IMR-90 (cell line): ENCODE data around the gene SMAD4. TPM values are rescaled to one million over a fixed set of nuclear protein-coding genes. Genes with fewer than 3 reads are reported as not detected.
"Not testable (repeated sequence)": the region's sequence is repeated elsewhere in the genome, so short reads cannot be mapped to it uniquely, and the experiment has no call there.

ENCODE experiments used
- ATAC-seq: fragments of 200-7000 bp; cut with Tn5 transposase; 2 replicates; pipeline ENCODE4 v1.9.1; 2020; ENCODE audit warnings: low read depth, mild to moderate bottlenecking, moderate library complexity
- BruUV-seq: library from RNA; stranded (reverse); fragments of 400-500 nt; replicated peaks from 2 replicates; lab custom pipeline; 2021; lab: Mats Ljungman, UMichigan
- CTCF ChIA-PET: fragments of 300-600 bp; formaldehyde crosslinking; extraction: SDS; loops from one replicate; lab custom pipeline; 2021; ENCODE audit warnings: antibody characterized with exemption; lab: Yijun Ruan, JAX
- POLR2A ChIA-PET: fragments of 300-600 bp; sonication (Branson Sonifier 250); formaldehyde crosslinking; loops from one replicate; lab custom pipeline; 2022; ENCODE audit warnings: antibody characterized with exemption; ENCODE audit not compliant: unreplicated experiment; lab: Charles Lee
- DNase-seq: peaks from one replicate; pipeline ENCODE4 v3.0.0; 2013
- H2AFZ ChIP-seq: replicated peaks from 2 replicates; pipeline ENCODE3; 2013; ENCODE audit warnings: low read length, mild to moderate bottlenecking; ENCODE audit not compliant: poor library complexity
- H2AK5ac ChIP-seq: 2 replicates; pipeline ENCODE4 v1.6.1; 2013; ENCODE audit warnings: low read depth, low read length, inconsistent platforms
- H2AK9ac ChIP-seq: replicated peaks from 2 replicates; pipeline ENCODE3; 2013; ENCODE audit warnings: mild to moderate bottlenecking, low read depth, low read length, moderate library complexity; ENCODE audit not compliant: poor library complexity
- H2BK120ac ChIP-seq: 2 replicates; pipeline ENCODE4 v1.6.1; 2013; ENCODE audit warnings: low read depth, low read length, inconsistent platforms
- H2BK15ac ChIP-seq: 3 replicates; pipeline ENCODE4 v1.6.1; 2013; ENCODE audit warnings: low read depth, low read length, inconsistent platforms
- H2BK20ac ChIP-seq: 2 replicates; pipeline ENCODE4 v1.6.1; 2013; ENCODE audit warnings: low read depth, mild to moderate bottlenecking, inconsistent platforms, low read length, moderate library complexity
- H2BK5ac ChIP-seq: 2 replicates; pipeline ENCODE4 v1.6.1; 2013; ENCODE audit warnings: mild to moderate bottlenecking, low read depth, low read length, inconsistent platforms; ENCODE audit not compliant: poor library complexity, severe bottlenecking
- H3K14ac ChIP-seq: replicated peaks from 2 replicates; pipeline ENCODE4 v1.6.1; 2013; ENCODE audit warnings: low read depth, low read length, inconsistent platforms
- H3K18ac ChIP-seq: 2 replicates; pipeline ENCODE4 v1.6.1; 2013; ENCODE audit warnings: low read depth, low read length, control low read depth
- H3K23ac ChIP-seq: 2 replicates; pipeline ENCODE4 v1.6.1; 2013; ENCODE audit warnings: low read depth, low read length, inconsistent platforms
- H3K27ac ChIP-seq: 2 replicates; pipeline ENCODE4 v1.5.1; 2013; ENCODE audit warnings: mild to moderate bottlenecking, control low read depth, low read length; ENCODE audit not compliant: insufficient read depth
- H3K27me3 ChIP-seq: 2 replicates; pipeline ENCODE4 v1.6.1; 2013; ENCODE audit warnings: low read length; ENCODE audit not compliant: control insufficient read depth, insufficient read depth
- H3K36me3 ChIP-seq: 2 replicates; pipeline ENCODE4 v1.6.1; 2013; ENCODE audit warnings: low read length, mixed read lengths; ENCODE audit not compliant: control insufficient read depth, insufficient read depth
- H3K4ac ChIP-seq: 2 replicates; pipeline ENCODE4 v1.6.1; 2013; ENCODE audit warnings: low read depth, low read length, inconsistent platforms
- H3K4me1 ChIP-seq: 2 replicates; pipeline ENCODE4 v1.6.1; 2013; ENCODE audit warnings: low read length, mixed read lengths; ENCODE audit not compliant: control insufficient read depth, insufficient read depth
- H3K4me2 ChIP-seq: 2 replicates; pipeline ENCODE4 v1.6.1; 2013; ENCODE audit warnings: low read depth, mild to moderate bottlenecking, control low read depth, low read length, moderate library complexity
- H3K4me3 ChIP-seq: 2 replicates; pipeline ENCODE4 v1.5.1; 2013; ENCODE audit warnings: low read depth, mild to moderate bottlenecking, control low read depth, low read length, moderate library complexity; ENCODE audit not compliant: insufficient read depth
- H3K56ac ChIP-seq: 2 replicates; pipeline ENCODE4 v1.6.1; 2013; ENCODE audit warnings: low read length, inconsistent platforms; ENCODE audit not compliant: insufficient read depth; ENCODE audit errors: extremely low read depth
- H3K79me1 ChIP-seq, 2 experiments: 2 replicates each; pipeline ENCODE4 v1.6.1; 2013; ENCODE audit warnings: low read length in 2 of 2, inconsistent platforms in 1 of 2, low read depth in 1 of 2
- H3K9ac ChIP-seq: 2 replicates; pipeline ENCODE4 v1.6.1; 2013; ENCODE audit warnings: low read depth, low read length, control low read depth
- H3K9me1 ChIP-seq: 2 replicates; pipeline ENCODE4 v1.6.1; 2013; ENCODE audit warnings: low read length, inconsistent platforms; ENCODE audit not compliant: insufficient read depth
- H3K9me3 ChIP-seq: 2 replicates; pipeline ENCODE4 v1.6.1; 2013; ENCODE audit warnings: low read length; ENCODE audit not compliant: control insufficient read depth, insufficient read depth
- H4K20me1 ChIP-seq: 2 replicates; pipeline ENCODE4 v1.6.1; 2013; ENCODE audit warnings: low read length, inconsistent platforms; ENCODE audit not compliant: insufficient read depth
- H4K5ac ChIP-seq: 2 replicates; pipeline ENCODE4 v1.6.1; 2013; ENCODE audit warnings: mild to moderate bottlenecking, low read depth, low read length, control low read depth
- H4K8ac ChIP-seq, 2 experiments: 2 replicates each; pipeline ENCODE4 v1.6.1; 2013; ENCODE audit warnings: low read depth in 2 of 2, low read length in 2 of 2, control low read depth in 1 of 2, inconsistent platforms in 1 of 2
- H4K91ac ChIP-seq: 2 replicates; pipeline ENCODE4 v1.6.1; 2013; ENCODE audit warnings: low read depth, low read length, inconsistent platforms; ENCODE audit not compliant: insufficient read depth
- WGBS, 2 experiments: methylation state at CpG; one replicate each; pipeline versions ENCODE4 v1.1.5 to v1.1.7; 2013; ENCODE audit warnings: missing lambda C conversion rate in 2 of 2; ENCODE audit not compliant: insufficient read length in 1 of 2; ENCODE audit errors: extremely low coverage in 2 of 2; 5-methylcytosine and 5-hydroxymethylcytosine counted together
- dilution Hi-C: fragments of 300-500 bp; cut with HindIII; formaldehyde crosslinking; loops from one replicate; pipeline ENCODE4 v1.14.3; 2018; ENCODE audit warnings: low sequenced_read_pairs; ENCODE audit not compliant: unreplicated experiment
- in situ Hi-C: fragments of 300-500 bp; cut with MboI; formaldehyde crosslinking; loops from 3 replicates; pipeline ENCODE4 v1.14.3; 2019; ENCODE audit warnings: low sequenced_read_pairs, inconsistent platforms, mixed read lengths
- intact Hi-C: fragments of 100-400 bp; cut with micrococcal nuclease; formaldehyde crosslinking; loops from 2 replicates; pipeline ENCODE4 v1.10.0; 2022
- polyA plus RNA-seq, 3 experiments: library from polyadenylated mRNA; depleted of rRNA; stranded (reverse); fragments of >200 nt; gene quantifications; 2 replicates each; pipeline ENCODE4 v1.2.3, GENCODE V29; 2012; ENCODE audit warnings: low replicate concordance in 1 of 3
- total RNA-seq: library from RNA; depleted of rRNA; stranded (reverse); fragments of >200 nt; gene quantifications from 2 replicates; pipeline ENCODE4 v1.2.3, GENCODE V29; 2012

SMAD4 gene
- total and polyA plus RNA-seq, 2 of the 4 experiments (the other 2 are of a cell fraction) = 57.6 to 145 TPM

DNA sequence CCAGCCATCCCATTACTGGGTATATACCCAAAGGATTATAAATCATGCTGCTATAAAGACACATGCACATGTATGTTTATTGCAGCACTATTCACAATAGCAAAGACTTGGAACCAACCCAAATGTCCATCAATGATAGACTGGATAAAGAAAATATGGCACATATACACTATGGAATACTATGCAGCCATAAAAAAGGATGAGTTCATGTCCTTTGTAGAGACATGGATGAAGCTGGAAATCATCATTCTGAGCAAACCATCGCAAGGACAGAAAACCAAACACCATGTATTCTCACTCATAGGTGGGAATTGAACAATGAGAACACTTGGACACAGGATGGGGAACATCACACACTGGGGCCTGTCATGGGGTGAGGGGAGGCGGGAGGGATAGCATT lies 26.8 kb upstream of the SMAD4 start:
- in situ Hi-C loops, H2AK9ac ChIP-seq, H3K79me1 ChIP-seq, H2AFZ ChIP-seq, H4K5ac ChIP-seq, H3K14ac ChIP-seq, H3K9ac ChIP-seq, H3K27ac ChIP-seq, H2BK120ac ChIP-seq, DNase-seq, H3K4me1 ChIP-seq, H4K91ac ChIP-seq, H3K4me2 ChIP-seq, POLR2A ChIA-PET, H3K9me1 ChIP-seq, H3K23ac ChIP-seq, H2BK15ac ChIP-seq, intact Hi-C loops, H3K56ac ChIP-seq, H3K36me3 ChIP-seq, H3K4ac ChIP-seq, H4K8ac ChIP-seq, H3K4me3 ChIP-seq, BruUV-seq, CTCF ChIA-PET, H2AK5ac ChIP-seq, H2BK20ac ChIP-seq, ATAC-seq, H3K9me3 ChIP-seq, dilution Hi-C loops, H2BK5ac ChIP-seq, H3K18ac ChIP-seq, H3K27me3 ChIP-seq, H4K20me1 ChIP-seq: not testable (repeated sequence)
- WGBS, 2 experiments = no CpG with 5 or more reads among the region's 2 CpGs
